Ovary (tissue), 9 donors: Measurements from ENCODE around the gene SPATA31C2. TPM values are rescaled to one million over a fixed set of nuclear protein-coding genes. Genes with fewer than 3 reads are reported as not detected.

Experiments
- DNase-seq, 5 donors: peaks; one replicate each; pipeline ENCODE4 v3.0.0-alpha.2; 2019 to 2020
- H3K27ac ChIP-seq, 2 donors: fragments of 200-600 bp; one replicate each; pipeline versions ENCODE4 v1.5.1 to v1.8.0; 2019 to 2022
- H3K27me3 ChIP-seq: fragments of 200-600 bp; one replicate; pipeline ENCODE4 v1.8.0; 2022
- H3K36me3 ChIP-seq: fragments of 200-600 bp; sonication (generic); one replicate; pipeline ENCODE4 v1.5.1; 2019
- H3K4me1 ChIP-seq: one replicate; pipeline ENCODE4 v1.8.1; 2013; ENCODE audit warnings: mild to moderate bottlenecking, moderate library complexity; ENCODE audit not compliant: insufficient read depth
- H3K4me3 ChIP-seq: fragments of 200-600 bp; sonication (generic); one replicate; pipeline ENCODE4 v1.5.1; 2017
- H3K9me3 ChIP-seq, 2 donors: fragments of 200-600 bp in 1 of 2; sonication (generic) in 1 of 2; one replicate each; pipeline versions ENCODE4 v1.5.1 to v1.8.1; 2013 to 2019; ENCODE audit warnings: mild to moderate bottlenecking in 1 of 2, moderate library complexity in 1 of 2
- CTCF ChIP-seq, 3 donors: fragments of 450-650 bp in 2 of 3; fragments of 200-600 bp in 1 of 3; IDR thresholded peaks; one replicate each; pipeline versions ENCODE4 v1.5.1 to v1.8.0; 2016 to 2022; ENCODE audit warnings: antibody characterized with exemption in 3 of 3, mild to moderate bottlenecking in 1 of 3
- EP300 ChIP-seq: sonication (generic); formaldehyde crosslinking; IDR thresholded peaks from one replicate; pipeline ENCODE4 v1.6.1; 2017; ENCODE audit warnings: antibody characterized with exemption
- POLR2A ChIP-seq: fragments of 450-650 bp; IDR thresholded peaks from one replicate; pipeline ENCODE4 v1.6.1; 2017; ENCODE audit warnings: antibody characterized with exemption, mild to moderate bottlenecking, moderate library complexity
- WGBS, 3 donors: extraction: QIAGEN DNeasy Blood & Tissue Kit in 1 of 3; methylation state at CpG; one replicate each; pipeline versions ENCODE4 v1.1.5 to v1.1.7; 2013 to 2017; 5-methylcytosine and 5-hydroxymethylcytosine counted together
- intact Hi-C, 4 donors: fragments of 100-400 bp; cut with DNase I; formaldehyde crosslinking; loops; one replicate each; pipeline versions ENCODE4 v1.11.0 to v1.15.1; 2022 to 2023
- polyA plus RNA-seq, 2 donors: library from polyadenylated mRNA; stranded (reverse); fragments of 200-250 nt in 1 of 2; fragments of 350-450 nt in 1 of 2; fragmentation: Illumina TruSeq in 1 of 2; extraction: RNeasy Lipid Tissue Mini Kit (QIAGEN cat#74804) in 1 of 2; gene quantifications; one replicate each; pipeline ENCODE4 v1.2.3, GENCODE V29; 2013 to 2014
- total RNA-seq, 7 donors: library from RNA; depleted of rRNA in 2 of 7; stranded (reverse); fragments of >200 nt in 2 of 7; fragmentation: NEBNext Ultra II Directional in 3 of 7; extraction: Animal tissue kit (Norgen Biotek cat#: 25700) in 3 of 7; gene quantifications; one replicate each; pipeline versions ENCODE4 v1.1.0 to v1.2.4, GENCODE V29; 2016 to 2023
- donor health status: DM: no; HTN: no; CAD: no; lungs with moderate emphysema.
- donor health status: DM: no; HTN: no; CAD: no.
- donor health status: Bipolar disorder and iron deficiency.
- donor health status: DM: yes; HTN: yes; CAD: no.
- donor health status: DM: no; HTN: no; CAD: no.
- donor health status: DM: yes; HTN: yes; CAD: no.

SPATA31C2 gene
- total and polyA plus RNA-seq, 9 donors = 0.01 to 0.34 (median 0.08) TPM; not detected in 4

DNA sequence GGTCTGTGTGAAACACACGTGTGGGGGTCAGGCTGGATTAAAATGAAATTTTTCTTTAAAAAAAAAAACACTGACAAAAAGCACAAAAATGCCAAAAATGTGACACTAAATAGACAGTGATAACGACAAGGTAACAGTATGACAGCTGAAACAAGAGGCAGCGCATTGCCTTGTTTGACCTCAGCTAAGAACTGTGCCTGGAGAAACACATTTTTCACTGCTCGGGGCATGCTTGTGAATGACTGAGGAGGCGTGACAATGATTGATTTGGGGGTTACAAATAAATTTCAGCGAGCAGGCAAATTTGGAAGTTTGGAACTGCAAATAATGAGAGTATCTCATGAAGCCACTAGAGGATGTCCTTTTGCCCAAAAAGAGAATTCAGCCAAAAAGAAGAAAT lies 44.2 kb upstream of the SPATA31C2 start:
- Histone ChIP-seq H3K27me3 (no peaks in the 10 kb centered on the region), H3K9me3 (no peaks in the 10 kb centered on the region), H3K27ac (no peak overlapping the region), H3K4me3 (no peak overlapping the region), H3K4me1 (peaks cover 12% of the 10 kb centered on the region), H3K36me3 (no peaks in the 10 kb centered on the region)
- intact Hi-C loops = no loop called here
- 40 to 52% (median 50%) methylated on average over 6 of the region's 6 CpGs for WGBS, 3 donors
- DNase-seq = no peak
- no peak for TF ChIP-seq POLR2A
- no peak for TF ChIP-seq EP300
- TF ChIP-seq CTCF (IDR thresholded peaks at IDR 0.05) = no peak

DNA sequence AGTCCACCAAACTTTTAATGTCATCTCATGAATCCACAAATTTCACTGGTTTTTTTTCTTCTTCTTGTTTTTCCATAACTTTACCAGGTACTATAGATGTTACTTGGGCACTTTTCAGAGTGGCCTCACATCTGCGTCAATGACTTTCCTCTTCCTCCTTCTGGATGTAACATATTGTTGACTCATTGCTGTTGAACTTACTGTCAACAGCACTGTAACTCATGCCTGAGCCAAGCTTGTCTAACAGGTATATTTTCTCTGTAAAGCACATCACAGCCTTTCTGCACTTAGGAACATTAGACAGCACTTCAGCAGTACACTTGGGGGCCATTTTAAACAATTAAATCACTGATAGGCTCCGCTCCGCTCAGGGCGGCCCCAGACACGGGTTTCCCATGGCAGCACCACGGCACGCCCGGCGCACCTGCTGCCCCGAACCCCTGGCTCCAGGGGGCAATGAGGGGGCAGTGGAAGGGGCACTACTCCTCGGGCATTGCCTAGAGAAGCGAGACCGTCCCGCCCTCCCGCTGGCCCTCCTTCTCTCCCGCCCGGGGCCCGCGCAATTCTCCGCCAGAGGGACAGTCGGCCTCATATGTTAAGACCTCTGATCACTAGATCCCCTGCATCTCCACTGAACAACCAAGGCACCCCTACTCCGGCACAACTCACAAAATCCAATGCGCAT lies 41.9 kb upstream of the SPATA31C2 start:
- Histone ChIP-seq H3K9me3 (no peaks in the 10 kb centered on the region), H3K4me3 (no peak overlapping the region)
- 94 to 95% (median 95%) methylated on average over 23 of the region's 23 CpGs for WGBS, 3 donors

DNA sequence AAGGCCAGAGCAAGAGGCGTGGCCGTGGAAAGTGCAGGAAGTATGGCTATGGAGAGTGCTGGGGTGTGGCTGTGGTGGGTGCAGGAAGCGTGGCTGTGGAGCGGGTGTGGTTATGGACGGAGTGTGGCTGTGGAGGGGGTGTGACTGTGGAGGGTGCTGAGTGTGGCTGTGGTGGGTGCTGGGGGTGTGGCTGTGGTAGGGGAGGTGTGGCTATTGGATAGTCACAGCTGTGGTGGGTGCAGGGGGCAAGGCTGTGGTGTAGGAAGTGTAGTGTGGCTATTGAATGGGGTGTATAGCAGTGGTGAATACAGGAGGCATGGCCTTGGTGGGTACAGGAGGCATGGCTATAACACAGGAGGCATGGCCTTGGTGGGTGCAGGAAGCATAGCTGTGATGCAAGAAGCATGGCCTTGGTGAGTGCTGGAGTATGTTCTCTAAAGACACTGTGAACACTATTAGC lies 40.8 kb upstream of the SPATA31C2 start:
- H3K27me3 ChIP-seq = no peaks in the 10 kb centered on the region
- H3K36me3 ChIP-seq = no peaks in the 10 kb centered on the region
- no peaks in the 10 kb centered on the region for H3K9me3 ChIP-seq
- no peak overlapping the region for H3K4me3 ChIP-seq
- TF ChIP-seq EP300 (no peak), POLR2A (no peak), CTCF (IDR thresholded peaks at IDR 0.05) (no peak)
- DNase-seq = no peak
- H3K27ac ChIP-seq = no peak overlapping the region
- 38 to 43% (median 39%) methylated on average over 5 of the region's 5 CpGs for WGBS, 3 donors
- H3K4me1 ChIP-seq = peaks cover 4% of the 10 kb centered on the region
- intact Hi-C loops = loop anchor here in 1 of 4 donors (5.0 kb wide), 1 partner anchor 108 kb away; no protein-coding TSS in a partner anchor

More for the DNA sequence above, 41.9 kb upstream of the SPATA31C2 start:
- Histone ChIP-seq H3K27me3 (no peaks in the 10 kb centered on the region), H3K36me3 (no peaks in the 10 kb centered on the region), H3K4me1 (peaks cover 9% of the 10 kb centered on the region), H3K27ac (no peak overlapping the region)
- intact Hi-C loops = no loop called here
- TF ChIP-seq EP300 (no peak), POLR2A (no peak), CTCF (IDR thresholded peaks at IDR 0.05) (no peak)
- DNase-seq = no peak

DNA sequence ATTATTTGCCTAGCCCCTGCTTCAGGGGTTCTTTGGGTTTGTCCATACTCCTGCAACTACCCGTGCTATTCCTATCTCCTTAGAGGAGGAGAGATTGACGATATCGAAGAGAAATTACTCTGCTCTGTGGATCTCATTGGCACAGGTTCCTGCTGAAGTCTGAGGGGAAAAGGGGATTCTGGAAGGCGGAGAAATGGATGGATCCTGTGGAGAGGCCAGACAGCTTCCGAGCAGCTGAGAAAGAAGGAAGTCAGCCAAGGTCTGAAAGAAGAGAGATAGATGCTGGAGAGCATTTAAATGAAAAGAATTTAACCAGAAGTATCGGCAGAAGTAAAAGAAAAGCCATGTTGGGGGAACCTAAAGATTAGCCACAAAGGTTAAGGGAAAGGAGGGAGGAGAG lies 40.4 kb upstream of the SPATA31C2 start:
- Histone ChIP-seq H3K27ac (no peak overlapping the region), H3K4me3 (no peak overlapping the region), H3K36me3 (no peaks in the 10 kb centered on the region), H3K4me1 (no peaks in the 10 kb centered on the region), H3K27me3 (no peaks in the 10 kb centered on the region), H3K9me3 (no peaks in the 10 kb centered on the region)
- WGBS, 3 donors = 19 to 28% (median 24%) methylated on average over 6 of the region's 6 CpGs
- no peak for DNase-seq
- intact Hi-C loops = loop anchor here in 1 of 4 donors (5.0 kb wide), 1 partner anchor 109 kb away; no protein-coding TSS in a partner anchor
- TF ChIP-seq EP300 (no peak), POLR2A (no peak), CTCF (IDR thresholded peaks at IDR 0.05) (no peak)
